ENCODE measurements around the gene POLR1D.
A peak's percentile ranks its signal among the peaks of the same experiment; 100 is the strongest.
"Not testable (repeated sequence)": the region's sequence is repeated elsewhere in the genome, so short reads cannot be mapped to it uniquely, and the experiment has no call there.

The POLR1D gene

GRCh38 chr13:27625839-27626238, 4.1 kb downstream of the POLR1D start:
- H3K4me3 Mint-ChIP-seq = no peak overlapping the region
- H3K27me3 Mint-ChIP-seq = no peaks in the 10 kb centered on the region
- H3K9me3 Mint-ChIP-seq = no peaks in the 10 kb centered on the region
- peaks cover 72% of the 10 kb centered on the region for H3K36me3 Mint-ChIP-seq (ENCODE audit: low read depth)
- peaks cover 72% of the 10 kb centered on the region for H3K4me1 Mint-ChIP-seq (ENCODE audit: low read depth)
- H3K27ac Mint-ChIP-seq = no peak overlapping the region

- Mint-ChIP-seq H3K4me1 (ENCODE audit: low read depth) (peaks cover 81% of the 10 kb centered on the region), H3K4me3 (no peak overlapping the region), H3K36me3 (ENCODE audit: low read depth) (peaks cover 84% of the 10 kb centered on the region), H3K27me3 (no peaks in the 10 kb centered on the region), H3K9me3 (no peaks in the 10 kb centered on the region), H3K27ac (no peak overlapping the region)
Observed at GRCh38 chr13:27627380-27627779, 5.7 kb downstream of the POLR1D start.

- Mint-ChIP-seq H3K9me3 (no peaks in the 10 kb centered on the region), H3K27me3 (no peaks in the 10 kb centered on the region), H3K4me1 (ENCODE audit: low read depth) (peaks cover 80% of the 10 kb centered on the region), H3K36me3 (ENCODE audit: low read depth) (peaks cover 84% of the 10 kb centered on the region), H3K4me3 (no peak overlapping the region), H3K27ac (no peak overlapping the region)
Observed at GRCh38 chr13:27628081-27628480, 6.4 kb downstream of the POLR1D start.

GRCh38 chr13:27628766-27629165, 7.1 kb downstream of the POLR1D start:
- H3K4me3 Mint-ChIP-seq, H3K9me3 Mint-ChIP-seq, H3K27me3 Mint-ChIP-seq, H3K27ac Mint-ChIP-seq: not testable (repeated sequence)
- Mint-ChIP-seq H3K36me3 (ENCODE audit: low read depth) (peaks cover 82% of the 10 kb centered on the region), H3K4me1 (ENCODE audit: low read depth) (peaks cover 77% of the 10 kb centered on the region)

GRCh38 chr13:27631156-27631555, 9.5 kb downstream of the POLR1D start:
- H3K9me3 Mint-ChIP-seq = no peaks in the 10 kb centered on the region
- H3K27ac Mint-ChIP-seq = no peak overlapping the region
- H3K36me3 Mint-ChIP-seq (ENCODE audit: low read depth) = peaks cover 70% of the 10 kb centered on the region
- no peak overlapping the region for H3K4me3 Mint-ChIP-seq
- H3K4me1 Mint-ChIP-seq (ENCODE audit: low read depth) = peaks cover 67% of the 10 kb centered on the region
- H3K27me3 Mint-ChIP-seq = no peaks in the 10 kb centered on the region

- peaks cover 66% of the 10 kb centered on the region for H3K36me3 Mint-ChIP-seq (ENCODE audit: low read depth)
- no peaks in the 10 kb centered on the region for H3K27me3 Mint-ChIP-seq
- H3K27ac Mint-ChIP-seq = peak overlapping the region; percentile 11
- H3K4me1 Mint-ChIP-seq (ENCODE audit: low read depth) = peaks cover 68% of the 10 kb centered on the region
- no peaks in the 10 kb centered on the region for H3K9me3 Mint-ChIP-seq
- no peak overlapping the region for H3K4me3 Mint-ChIP-seq
Observed at GRCh38 chr13:27631665-27632064, 10.0 kb downstream of the POLR1D start.

GRCh38 chr13:27632214-27632613, 10.5 kb downstream of the POLR1D start:
- peaks cover 65% of the 10 kb centered on the region for H3K36me3 Mint-ChIP-seq (ENCODE audit: low read depth)
- H3K27me3 Mint-ChIP-seq = no peaks in the 10 kb centered on the region
- H3K4me3 Mint-ChIP-seq = no peak overlapping the region
- H3K27ac Mint-ChIP-seq = peak overlapping the region; percentile 11
- no peaks in the 10 kb centered on the region for H3K9me3 Mint-ChIP-seq
- H3K4me1 Mint-ChIP-seq (ENCODE audit: low read depth) = peaks cover 68% of the 10 kb centered on the region

GRCh38 chr13:27632648-27633047, 11.0 kb downstream of the POLR1D start:
- Mint-ChIP-seq H3K36me3 (ENCODE audit: low read depth) (peaks cover 62% of the 10 kb centered on the region), H3K9me3 (no peaks in the 10 kb centered on the region), H3K4me3 (no peak overlapping the region), H3K4me1 (ENCODE audit: low read depth) (peaks cover 65% of the 10 kb centered on the region), H3K27me3 (no peaks in the 10 kb centered on the region), H3K27ac (no peak overlapping the region)

- Mint-ChIP-seq H3K36me3 (ENCODE audit: low read depth) (peaks cover 56% of the 10 kb centered on the region), H3K27me3 (no peaks in the 10 kb centered on the region), H3K27ac (no peak overlapping the region), H3K4me3 (no peak overlapping the region), H3K4me1 (ENCODE audit: low read depth) (peaks cover 67% of the 10 kb centered on the region), H3K9me3 (no peaks in the 10 kb centered on the region)
Observed at GRCh38 chr13:27634231-27634630, 12.5 kb downstream of the POLR1D start.

- Mint-ChIP-seq H3K4me3 (no peak overlapping the region), H3K27ac (no peak overlapping the region), H3K36me3 (ENCODE audit: low read depth) (peaks cover 56% of the 10 kb centered on the region), H3K4me1 (ENCODE audit: low read depth) (peaks cover 67% of the 10 kb centered on the region), H3K9me3 (no peaks in the 10 kb centered on the region), H3K27me3 (no peaks in the 10 kb centered on the region)
Observed at GRCh38 chr13:27634791-27635190, 13.1 kb downstream of the POLR1D start.

- Mint-ChIP-seq H3K4me1 (ENCODE audit: low read depth) (peaks cover 65% of the 10 kb centered on the region), H3K36me3 (ENCODE audit: low read depth) (peaks cover 54% of the 10 kb centered on the region), H3K27ac (no peak overlapping the region), H3K4me3 (no peak overlapping the region), H3K9me3 (no peaks in the 10 kb centered on the region), H3K27me3 (no peaks in the 10 kb centered on the region)
Observed at GRCh38 chr13:27635266-27635665, 13.6 kb downstream of the POLR1D start.

GRCh38 chr13:27636589-27637288, 15.0 kb downstream of the POLR1D start:
- Mint-ChIP-seq H3K4me1 (ENCODE audit: low read depth) (peaks cover 53% of the 10 kb centered on the region), H3K27me3 (no peaks in the 10 kb centered on the region), H3K9me3 (no peaks in the 10 kb centered on the region), H3K4me3 (no peak overlapping the region), H3K36me3 (ENCODE audit: low read depth) (peaks cover 43% of the 10 kb centered on the region), H3K27ac (peak overlapping the region; percentile 3)

- Mint-ChIP-seq H3K27ac (no peak overlapping the region), H3K27me3 (no peaks in the 10 kb centered on the region), H3K9me3 (no peaks in the 10 kb centered on the region), H3K4me3 (no peak overlapping the region), H3K36me3 (ENCODE audit: low read depth) (peaks cover 38% of the 10 kb centered on the region), H3K4me1 (ENCODE audit: low read depth) (peaks cover 50% of the 10 kb centered on the region)
Observed at GRCh38 chr13:27637289-27637626, 15.6 kb downstream of the POLR1D start.

- H3K9me3 Mint-ChIP-seq = no peaks in the 10 kb centered on the region
- no peak overlapping the region for H3K4me3 Mint-ChIP-seq
- no peak overlapping the region for H3K27ac Mint-ChIP-seq
- H3K36me3 Mint-ChIP-seq (ENCODE audit: low read depth) = peaks cover 31% of the 10 kb centered on the region
- no peaks in the 10 kb centered on the region for H3K27me3 Mint-ChIP-seq
- peaks cover 52% of the 10 kb centered on the region for H3K4me1 Mint-ChIP-seq (ENCODE audit: low read depth)
Observed at GRCh38 chr13:27638001-27638400, 16.3 kb downstream of the POLR1D start.

GRCh38 chr13:27638521-27638920, 16.8 kb downstream of the POLR1D start:
- Mint-ChIP-seq H3K4me3 (no peak overlapping the region), H3K4me1 (ENCODE audit: low read depth) (peaks cover 54% of the 10 kb centered on the region), H3K27ac (no peak overlapping the region), H3K27me3 (no peaks in the 10 kb centered on the region), H3K36me3 (ENCODE audit: low read depth) (peaks cover 28% of the 10 kb centered on the region), H3K9me3 (no peaks in the 10 kb centered on the region)

GRCh38 chr13:27639186-27639585, 17.5 kb downstream of the POLR1D start:
- H3K27ac Mint-ChIP-seq = no peak overlapping the region
- no peaks in the 10 kb centered on the region for H3K27me3 Mint-ChIP-seq
- no peak overlapping the region for H3K4me3 Mint-ChIP-seq
- no peaks in the 10 kb centered on the region for H3K9me3 Mint-ChIP-seq
- H3K4me1 Mint-ChIP-seq (ENCODE audit: low read depth) = peaks cover 54% of the 10 kb centered on the region
- H3K36me3 Mint-ChIP-seq (ENCODE audit: low read depth) = peaks cover 29% of the 10 kb centered on the region

All from stimulated activated naive CD8-positive, alpha-beta T cell treated with anti-CD3 and anti-CD28 coated beads, Interleukin-15, Interleukin-2, amounts not matched to agents 100 ng/mL and 50 ng/mL, for 24 hours (primary cell).